NCI-H2196 treated with DMSO at 0.1 percent for 48 hours (cell line): ENCODE data around the gene GMPR.

Experiments
- DNase-seq: peaks from one replicate; lab custom pipeline; 2025; ENCODE audit not compliant: unreplicated experiment; lab: John Stamatoyannopoulos, UW

Gene GMPR

DNA sequence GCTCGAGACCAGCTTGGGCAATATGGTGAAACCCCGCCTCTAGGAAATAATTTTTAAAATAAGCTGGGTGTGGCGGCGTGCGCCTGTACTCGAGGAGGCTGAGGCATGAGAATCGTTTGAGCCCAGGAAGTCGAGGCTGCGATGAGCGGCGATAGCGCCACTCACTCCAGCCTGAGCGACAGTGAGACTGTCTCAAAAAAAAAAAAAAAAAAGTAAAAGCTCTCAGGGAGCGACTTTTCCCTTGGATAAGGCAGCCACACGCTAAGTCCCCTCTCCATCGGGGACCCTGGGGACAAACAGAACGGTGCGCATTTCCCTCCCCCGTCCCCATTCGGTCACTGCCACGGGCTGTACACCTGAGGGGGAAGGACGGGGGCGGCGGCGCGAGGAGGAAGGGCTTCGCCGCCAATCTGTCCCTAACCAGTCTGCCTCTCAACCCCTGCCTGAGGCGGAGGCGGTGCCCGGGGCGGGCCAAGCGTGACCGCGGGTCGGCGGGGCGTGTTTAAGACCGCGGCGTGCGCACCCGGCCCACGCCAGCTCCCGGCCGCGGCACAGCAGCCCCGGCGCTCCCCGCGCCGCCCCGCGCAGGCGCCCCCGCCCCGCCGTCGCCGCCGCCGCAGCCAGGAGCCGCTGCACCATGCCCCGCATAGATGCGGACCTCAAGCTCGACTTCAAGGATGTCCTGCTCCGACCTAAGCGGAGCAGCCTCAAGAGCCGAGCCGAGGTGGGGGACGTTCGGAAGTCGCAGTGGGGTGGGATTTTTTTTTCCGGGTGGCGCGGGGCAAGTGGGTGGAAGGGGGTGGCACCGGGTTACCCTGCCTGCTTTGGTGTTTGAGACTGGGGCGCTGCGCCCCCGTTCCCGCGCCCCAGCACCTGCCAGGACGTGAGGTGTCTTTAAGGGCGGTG lies at the start of gene GMPR:
GMPR (plus strand) TSS at position 531 of the 906 bp plus-strand sequence; CDS start at position 638, 107 bp downstream.
- peak; percentile 44 for DNase-seq

DNA sequence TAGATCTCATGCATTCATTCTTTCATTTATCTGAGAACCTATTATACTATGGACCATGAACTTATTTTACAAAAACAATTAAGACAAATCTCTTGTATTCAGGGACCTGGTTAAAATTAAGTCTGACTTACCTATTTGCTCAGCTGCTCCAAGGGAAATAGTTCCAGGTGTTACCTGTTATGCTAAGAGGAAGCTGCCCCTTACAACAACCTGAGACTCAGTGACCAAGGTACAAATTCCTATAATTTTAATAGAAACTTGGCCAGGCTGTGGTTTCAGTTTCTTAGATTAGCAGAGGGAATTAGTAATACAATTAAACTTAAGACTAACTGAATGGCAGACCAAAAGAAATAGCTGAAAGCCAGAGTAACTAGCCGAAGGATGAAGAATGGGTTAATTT lies 48.2 kb upstream of the GMPR start:
- no peak for DNase-seq

DNA sequence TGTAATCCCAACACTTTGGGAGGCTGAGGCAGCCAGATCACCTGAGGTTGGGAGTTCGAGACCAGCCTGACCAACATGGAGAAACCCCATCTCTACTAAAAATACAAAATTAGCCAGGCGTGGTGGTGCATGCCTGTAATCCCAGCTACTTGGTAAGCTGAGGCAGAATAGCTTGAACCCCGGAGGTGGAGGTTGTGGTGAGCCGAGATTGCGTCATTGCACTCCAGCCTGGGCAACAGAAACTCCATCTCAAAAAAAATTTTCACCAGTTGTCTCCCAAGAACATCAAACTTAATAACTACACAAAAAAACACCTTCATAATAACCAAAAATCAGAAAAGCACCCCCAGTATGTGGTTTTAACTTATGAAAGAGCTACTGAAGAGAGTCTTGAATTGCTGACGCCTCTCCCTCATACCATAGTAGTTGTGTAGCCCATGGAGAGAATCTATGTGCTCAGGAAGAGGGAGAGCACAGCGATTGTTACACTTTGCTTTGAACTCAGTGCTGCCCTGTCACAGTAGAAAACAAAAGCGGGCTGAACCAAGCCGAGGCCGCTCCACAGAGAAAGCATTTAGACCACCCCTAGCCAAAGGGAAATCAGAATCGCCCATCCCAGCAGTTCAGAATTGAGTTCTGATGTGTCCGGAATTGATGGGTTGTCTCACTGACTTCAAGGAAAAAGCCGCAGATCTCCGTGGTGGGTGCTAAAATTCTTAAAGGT lies 42.0 kb upstream of the GMPR start:
- DNase-seq, result no peak

DNA sequence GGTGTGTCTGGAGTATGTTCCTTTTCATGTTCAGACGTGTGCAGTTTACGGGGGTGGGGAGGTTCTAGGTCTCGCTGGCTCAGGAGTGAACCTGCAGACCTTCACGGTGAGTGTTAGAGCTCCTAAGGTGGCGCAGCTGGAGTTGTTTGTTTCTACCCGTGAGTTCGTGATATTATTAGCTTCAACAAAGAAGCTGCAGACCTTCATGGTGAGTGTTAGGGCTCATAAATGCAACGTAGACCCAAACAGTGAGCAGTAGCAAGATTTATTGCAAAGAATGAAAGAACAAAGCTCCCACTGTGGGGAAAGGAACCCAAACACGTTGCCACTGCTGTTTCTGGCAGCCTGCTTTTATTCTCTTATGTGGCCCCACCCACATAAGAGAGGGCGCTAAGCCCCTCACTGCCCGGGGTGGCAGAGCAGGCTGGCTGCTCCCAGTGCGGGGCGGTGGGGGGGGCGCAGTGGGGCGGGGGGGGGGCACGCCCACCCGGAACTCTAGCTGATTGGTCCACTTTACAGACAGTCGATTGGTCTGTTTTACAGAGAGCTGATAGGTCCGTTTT lies 41.3 kb upstream of the GMPR start:
- no peak for DNase-seq

DNA sequence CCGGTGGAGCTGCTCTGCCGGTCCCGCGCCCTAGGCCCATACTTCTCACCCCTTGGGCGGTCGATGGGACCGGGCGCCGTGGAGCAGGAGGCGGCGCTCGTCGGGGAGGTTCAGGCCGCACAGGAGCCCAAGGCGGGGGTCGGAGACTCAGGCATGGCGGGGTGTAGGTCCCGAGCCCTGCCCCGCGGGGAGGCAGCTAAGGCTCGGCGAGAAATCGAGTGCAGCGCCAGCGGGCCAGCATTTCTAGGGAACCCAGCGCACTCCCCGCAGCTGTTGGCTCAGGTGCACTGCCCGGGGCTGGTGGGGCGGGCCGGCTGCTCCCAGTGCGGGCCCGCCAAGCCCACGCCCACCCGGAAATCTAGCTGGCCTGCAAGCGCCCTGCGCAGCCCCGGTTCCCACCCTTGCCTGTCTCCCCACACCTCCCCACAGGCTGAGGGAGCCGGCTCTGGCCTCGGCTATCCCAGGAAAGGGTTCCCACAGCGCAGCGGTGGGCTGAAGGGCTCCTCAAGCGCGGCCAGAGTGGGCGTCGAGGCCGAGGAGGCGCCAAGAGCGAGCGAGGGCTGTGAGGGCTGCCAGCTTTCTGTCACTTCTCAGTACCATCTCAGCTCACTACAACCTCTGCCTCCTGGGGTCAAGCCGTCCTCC lies 40.2 kb upstream of the GMPR start:
- no peak for DNase-seq

DNA sequence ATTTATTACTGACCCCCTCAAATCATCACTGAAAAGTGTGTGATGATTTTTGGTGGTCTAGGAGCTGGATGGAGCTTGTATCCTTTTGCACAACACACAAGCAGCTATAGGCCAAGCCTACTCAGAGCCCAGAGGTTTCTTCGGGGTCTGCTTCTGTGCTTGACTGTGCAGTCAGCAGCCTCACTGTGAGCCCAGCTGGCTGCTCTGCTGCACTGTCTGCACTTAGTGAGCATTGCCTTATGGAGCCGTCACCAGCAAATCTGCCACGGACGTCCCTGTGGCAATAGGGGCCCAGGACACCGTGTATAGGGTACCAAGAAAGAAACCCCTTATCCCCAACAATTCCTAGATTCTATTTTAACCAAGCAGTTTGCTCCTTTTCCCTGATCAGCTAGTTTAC lies 38.6 kb upstream of the GMPR start:
- no peak for DNase-seq

DNA sequence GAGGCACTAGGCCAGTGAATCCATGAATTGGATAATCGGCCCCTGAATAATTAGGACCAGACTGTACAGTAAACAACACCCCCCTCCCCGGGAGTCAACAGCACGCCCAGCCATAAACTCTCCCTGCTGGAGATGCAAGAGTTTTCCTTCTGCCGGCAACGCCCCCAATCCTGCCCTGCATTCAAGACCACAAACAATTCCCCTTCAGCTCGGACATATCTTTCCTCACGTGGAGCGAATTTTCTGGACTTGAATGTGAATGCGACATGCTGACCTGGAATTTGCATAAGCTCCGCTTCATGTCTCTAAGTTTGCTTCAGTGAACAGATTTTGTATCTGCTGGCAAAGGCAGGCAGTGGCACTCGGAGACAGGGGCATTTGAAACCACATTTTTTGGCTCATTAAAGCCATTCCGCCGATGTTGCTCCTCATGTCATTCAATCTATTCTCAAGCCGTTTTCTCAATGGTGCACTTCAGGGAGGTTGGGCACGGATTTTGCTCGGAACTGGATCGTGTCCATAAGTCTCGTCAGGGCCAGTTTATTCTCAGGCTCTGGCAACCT lies 38.0 kb upstream of the GMPR start:
- no peak for DNase-seq

DNA sequence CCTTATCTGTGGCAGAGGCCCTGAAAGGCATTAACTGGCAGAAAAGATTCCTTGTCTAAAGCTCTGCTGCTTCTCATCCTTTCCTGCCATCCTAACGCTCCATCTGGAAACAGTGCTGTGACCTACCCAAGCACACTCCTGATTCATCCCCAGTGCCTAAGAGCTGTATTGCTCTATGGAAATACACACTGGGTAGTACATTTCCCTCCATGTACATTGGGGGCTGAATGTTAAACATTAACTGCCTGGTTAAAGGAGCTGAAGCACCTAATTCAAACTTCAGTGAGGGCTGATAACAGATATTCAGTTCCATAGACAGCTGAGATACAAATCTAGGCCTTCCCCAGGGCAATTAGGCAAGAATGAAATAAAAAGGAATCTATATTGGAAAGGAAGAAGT lies 36.7 kb upstream of the GMPR start:
- no peak for DNase-seq

DNA sequence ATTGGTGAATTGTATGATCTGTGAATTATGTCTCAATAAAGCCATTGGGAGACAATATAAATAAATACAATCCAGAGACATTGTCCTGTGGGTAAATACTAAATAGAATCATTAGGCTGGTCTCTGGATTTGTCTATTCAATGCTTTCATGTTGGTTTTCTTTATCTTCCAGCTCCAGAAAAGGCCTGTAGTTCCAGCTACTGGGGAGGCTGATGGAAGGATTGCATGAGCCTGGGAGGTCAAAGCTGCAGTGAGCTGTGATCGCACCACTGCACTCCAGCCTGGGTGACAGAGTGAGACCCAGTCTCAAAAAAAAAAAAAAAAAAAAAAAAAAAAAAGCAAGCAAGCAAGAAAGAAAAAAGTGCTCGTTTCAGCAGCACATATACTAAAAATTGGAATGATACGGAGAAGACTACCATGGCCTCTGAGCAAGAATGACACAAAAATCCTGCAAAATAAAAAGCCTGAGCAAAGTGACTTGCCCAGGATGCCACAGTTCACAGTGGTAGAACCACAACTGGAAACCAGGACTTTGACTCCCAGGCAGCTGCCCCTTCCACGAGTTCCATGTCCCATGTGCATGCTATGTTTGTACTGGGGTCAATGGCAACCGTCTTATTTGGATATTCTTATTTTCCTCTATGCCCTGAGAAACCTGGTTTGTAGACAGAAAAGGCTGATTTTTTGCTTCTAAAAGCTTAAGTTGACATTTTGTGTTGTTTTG lies 33.6 kb upstream of the GMPR start:
- no peak for DNase-seq

DNA sequence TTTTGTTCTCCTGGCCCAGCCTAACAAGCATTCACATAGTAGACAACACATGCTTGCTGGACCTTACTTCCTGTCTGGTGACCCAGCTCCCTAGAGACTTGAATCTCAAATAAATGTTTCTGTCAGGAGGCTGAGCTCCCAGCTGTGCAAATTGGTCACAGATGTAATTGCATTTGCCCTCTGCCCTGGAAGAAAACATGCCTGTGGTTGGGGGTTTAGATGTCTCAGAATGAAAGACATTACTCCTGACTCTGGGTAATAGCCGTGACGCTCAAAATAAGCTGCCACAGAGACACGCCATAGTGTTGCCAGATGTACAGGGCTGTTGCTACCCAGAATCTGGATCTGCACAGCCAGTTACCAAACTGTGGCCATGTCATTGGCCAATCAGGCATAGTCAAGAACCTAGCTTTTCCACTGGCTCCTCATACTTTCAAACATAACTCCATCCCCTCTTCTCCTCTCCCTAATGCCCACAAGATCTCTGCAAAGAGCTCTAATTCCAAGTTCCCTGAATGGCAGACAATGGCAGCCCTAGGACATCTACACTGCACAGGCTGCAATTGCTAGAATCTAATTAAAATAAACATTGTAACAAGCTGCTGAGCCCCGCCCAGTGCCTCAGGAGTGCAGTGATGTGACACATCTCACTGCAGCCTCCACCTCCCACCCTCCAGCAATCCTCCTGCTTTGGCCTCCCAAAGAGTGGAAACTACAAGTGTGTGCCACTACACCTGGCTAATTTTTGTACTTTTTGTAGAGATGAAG lies 32.8 kb upstream of the GMPR start:
- DNase-seq, result no peak

DNA sequence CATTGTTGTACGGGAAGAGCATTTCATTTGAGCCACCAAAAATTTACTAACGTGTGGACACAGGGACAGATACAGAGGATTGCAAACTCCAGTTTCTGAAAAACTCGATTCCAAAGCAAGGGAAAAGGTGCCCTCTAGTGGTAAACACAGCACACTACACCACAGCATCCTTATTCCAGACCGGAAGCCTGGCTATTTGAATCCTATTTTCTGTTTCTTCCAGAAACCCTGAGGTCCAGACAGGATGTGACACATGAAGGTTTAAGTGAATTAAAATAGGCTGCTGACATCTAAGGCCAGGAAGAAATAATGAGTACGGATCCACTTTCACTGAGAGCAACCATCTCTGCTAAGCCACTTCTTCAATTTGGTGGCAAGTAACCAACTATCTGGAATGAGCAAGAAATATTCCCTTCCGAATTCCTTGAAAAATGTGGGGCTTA lies 31.8 kb upstream of the GMPR start:
- DNase-seq, result peak; percentile 74

DNA sequence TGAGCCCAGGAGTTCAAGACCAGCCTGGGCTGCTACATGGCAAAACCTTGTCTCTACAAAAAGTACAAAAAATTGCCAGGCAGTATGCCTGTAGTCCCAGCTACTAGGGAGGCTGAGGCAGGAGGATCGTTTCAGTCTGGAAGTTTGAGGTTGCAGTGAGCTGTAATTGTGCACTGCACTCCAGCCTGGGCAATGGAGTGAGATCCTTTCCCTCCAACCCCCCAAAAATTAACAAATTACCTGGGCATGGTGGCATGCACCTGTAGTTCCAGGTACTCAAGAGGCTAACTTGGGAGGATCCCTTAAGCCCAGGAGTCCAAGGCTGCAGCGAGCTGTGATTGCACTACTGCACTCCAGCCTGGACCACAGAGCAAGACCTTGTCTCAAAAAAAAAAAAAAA lies 29.4 kb upstream of the GMPR start:
- no peak for DNase-seq

DNA sequence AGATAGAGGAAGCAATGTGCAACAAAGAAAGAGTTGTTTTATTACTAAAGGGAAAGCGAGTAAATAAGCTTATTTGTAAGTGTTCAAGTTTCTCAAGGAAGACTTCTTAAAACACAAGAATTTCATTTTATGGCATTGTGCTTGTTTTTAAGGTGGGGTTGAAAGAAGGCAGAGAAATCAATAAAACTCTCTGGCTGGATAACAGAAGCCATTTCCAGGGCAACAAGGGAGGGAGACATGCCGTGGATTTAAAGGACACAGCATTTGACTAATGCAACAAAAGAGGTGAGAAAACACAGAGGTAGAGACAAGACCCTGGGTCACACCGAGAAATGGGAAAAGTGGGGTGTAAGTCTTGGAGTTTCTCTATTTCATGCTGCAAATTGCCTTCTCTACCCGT lies 28.8 kb upstream of the GMPR start:
- no peak for DNase-seq

DNA sequence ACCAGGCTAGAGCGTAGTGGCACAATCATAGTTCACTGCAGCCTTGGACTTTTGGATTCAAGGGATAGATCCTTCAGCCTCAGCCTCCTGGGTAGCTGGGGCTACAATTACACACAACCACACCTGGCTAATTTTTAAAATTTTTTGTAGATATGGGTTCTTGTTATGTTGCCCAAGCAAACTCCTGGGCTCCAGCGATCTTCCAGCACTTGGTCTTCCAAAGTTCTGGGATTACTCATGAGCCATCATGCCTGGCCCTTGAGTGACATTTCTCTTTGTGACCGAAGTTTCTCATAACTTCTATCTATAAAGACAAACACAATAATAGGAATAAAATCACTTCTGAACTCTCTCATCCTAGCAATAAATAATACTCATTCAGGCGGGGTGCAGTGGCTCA lies 26.1 kb upstream of the GMPR start:
- DNase-seq, result no peak

DNA sequence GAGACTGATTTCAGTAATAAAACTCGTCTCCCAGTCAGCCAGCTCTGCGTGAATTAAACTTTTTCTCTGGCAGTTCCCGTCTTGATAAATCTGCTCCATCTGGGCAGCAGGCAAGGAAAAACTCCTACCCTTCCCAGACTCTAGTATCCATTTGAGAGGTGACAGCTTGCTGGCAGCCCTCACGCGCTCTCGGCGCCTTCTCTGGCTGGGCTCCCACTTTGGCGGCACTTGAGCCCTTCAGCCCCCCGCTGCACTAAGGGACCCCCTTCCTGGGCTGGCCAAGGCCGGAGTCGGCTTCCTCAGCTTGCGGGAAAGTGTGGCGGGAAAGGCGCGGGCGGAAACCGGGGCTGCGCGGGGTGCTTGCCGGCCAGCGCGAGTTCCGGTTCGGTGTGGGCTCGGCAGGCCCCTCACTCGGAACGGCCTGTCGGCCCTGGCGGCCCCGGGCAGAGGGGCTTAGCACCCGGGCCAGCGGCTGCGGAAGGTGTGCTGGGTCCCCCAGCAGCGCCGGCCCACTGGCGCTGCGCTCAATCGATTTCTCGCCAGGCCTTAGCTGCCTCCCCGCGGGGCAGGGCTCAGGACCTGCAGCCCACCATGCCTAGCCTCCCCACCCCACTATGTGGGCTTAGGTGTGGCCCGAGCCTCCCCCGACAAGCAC lies 21.8 kb upstream of the GMPR start:
- no peak for DNase-seq

DNA sequence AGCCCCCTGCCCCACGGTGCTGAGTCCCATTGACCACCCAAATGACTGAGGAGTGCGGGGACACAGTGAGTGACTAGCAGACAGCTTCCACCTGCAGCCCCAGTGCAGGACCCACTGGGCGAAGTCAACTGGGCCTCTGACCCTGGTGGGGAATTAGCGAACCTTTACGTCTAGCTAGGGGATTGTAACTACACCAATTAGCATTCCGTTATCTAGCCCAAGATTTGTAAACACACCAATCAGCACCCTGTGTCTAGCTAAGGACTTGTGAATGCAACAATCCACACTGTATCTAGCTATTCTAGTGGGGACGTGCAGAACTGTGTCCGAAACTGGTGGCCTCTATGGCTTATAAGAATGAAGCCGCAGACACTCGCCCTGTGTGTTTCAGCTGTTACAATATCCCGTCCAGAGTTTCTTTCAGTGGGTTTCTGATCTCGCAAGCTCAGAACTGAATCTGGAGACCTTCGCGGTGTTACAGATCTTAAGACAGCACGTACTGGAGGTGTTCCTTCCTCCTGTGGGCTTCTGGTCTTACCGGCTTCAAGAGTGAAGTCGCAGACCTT lies 21.1 kb upstream of the GMPR start:
- DNase-seq, result no peak

DNA sequence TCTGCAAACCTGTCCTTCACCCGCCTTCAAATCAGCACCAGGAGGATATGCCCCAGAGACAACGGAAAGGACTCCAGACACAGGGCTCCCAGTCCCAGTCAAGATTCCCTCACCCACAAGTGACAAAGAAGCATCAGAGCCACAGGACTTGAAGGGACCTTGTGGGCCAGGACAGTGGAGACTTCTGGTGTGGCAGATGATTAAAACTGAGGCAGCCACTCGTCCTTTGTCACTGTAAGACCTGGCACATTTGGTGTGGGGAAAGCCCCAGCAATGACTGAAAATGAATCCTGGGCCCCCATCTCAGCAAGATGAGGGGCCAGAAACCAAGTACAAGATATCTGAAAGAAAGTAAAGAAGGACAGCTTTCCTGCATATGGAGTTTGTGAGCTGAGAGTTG lies 15.6 kb upstream of the GMPR start:
- DNase-seq, result no peak

DNA sequence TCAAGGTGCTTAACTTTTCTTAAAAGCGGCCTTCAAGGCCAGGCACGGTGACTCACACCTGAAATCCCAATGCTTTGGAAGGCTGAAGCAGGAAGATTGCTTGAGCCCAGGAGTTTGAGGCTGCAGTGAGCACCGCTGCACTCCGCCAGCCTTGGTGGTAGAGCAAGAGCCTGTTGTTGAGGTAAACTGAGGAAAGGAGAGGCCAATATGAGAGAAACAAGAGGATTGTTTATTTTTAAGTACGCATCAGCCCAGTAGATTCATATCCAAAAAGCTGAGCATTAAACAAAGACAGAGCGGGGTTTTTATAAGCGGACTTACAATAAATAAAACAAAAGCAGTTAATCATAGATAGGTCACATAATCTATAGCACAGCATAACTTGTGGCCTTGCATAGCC lies 15.0 kb upstream of the GMPR start:
- no peak for DNase-seq

DNA sequence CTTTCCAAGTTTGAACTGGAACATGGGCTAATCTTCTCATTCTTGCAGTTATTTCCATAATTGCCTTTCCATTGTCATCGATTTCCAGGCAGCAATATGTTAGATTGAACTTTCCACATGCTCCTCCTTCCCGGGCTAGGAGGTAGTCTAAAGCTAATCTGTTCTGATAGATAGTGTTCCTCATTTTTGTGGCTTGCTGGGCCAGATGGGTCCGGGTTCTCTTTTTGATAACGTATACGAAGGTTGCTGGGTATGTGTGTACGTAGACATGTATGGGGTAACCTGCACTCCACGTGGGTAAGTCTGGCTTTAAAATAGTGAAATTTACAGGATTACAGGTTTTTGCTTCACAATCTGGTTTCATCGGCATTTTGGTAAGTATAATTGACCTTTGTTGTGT lies 14.0 kb upstream of the GMPR start:
- no peak for DNase-seq
